Measurements from ENCODE around the gene ANXA7. TPM values are rescaled to one million over a fixed set of nuclear protein-coding genes. Genes with fewer than 3 reads are reported as not detected.

The ANXA7 gene
- total RNA-seq, 1 donor = 143 TPM

DNA sequence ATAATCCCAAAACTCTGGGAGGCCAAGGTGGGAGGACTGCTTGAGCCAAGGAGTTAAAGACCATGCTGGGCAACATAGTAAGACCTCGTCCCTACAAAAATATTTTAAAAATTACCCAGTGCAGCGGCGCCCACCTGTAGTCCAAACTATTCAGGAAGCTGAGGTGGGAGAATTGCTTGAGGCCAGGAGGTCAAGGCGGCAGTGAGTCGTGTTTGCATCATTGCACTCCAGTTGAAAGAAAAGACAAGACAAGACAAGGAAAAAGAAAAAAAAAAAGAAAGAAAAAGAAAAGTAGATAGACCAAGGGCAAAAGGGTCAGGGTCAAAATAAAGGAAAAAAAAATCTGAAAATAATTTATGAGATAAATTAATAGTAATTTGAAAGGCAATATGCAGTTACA is 5.8 kb downstream of the ANXA7 start:
- H3K36me3 ChIP-seq (ENCODE audit: insufficient read depth, low read length) = no peaks in the 10 kb centered on the region
- TF ChIP-seq, protein P1, sequence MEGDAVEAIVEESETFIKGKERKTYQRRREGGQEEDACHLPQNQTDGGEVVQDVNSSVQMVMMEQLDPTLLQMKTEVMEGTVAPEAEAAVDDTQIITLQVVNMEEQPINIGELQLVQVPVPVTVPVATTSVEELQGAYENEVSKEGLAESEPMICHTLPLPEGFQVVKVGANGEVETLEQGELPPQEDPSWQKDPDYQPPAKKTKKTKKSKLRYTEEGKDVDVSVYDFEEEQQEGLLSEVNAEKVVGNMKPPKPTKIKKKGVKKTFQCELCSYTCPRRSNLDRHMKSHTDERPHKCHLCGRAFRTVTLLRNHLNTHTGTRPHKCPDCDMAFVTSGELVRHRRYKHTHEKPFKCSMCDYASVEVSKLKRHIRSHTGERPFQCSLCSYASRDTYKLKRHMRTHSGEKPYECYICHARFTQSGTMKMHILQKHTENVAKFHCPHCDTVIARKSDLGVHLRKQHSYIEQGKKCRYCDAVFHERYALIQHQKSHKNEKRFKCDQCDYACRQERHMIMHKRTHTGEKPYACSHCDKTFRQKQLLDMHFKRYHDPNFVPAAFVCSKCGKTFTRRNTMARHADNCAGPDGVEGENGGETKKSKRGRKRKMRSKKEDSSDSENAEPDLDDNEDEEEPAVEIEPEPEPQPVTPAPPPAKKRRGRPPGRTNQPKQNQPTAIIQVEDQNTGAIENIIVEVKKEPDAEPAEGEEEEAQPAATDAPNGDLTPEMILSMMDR (IDR thresholded peaks at IDR 0.05; ENCODE audit: extremely low read depth, low read depth, low read length) = no peak
- H3K27ac ChIP-seq (ENCODE audit: low read depth, low read length) = no peak overlapping the region
- no peak overlapping the region for H3K4me2 ChIP-seq (ENCODE audit: insufficient read depth, low read length)
- H3K79me2 ChIP-seq (ENCODE audit: insufficient read depth, low read length) = peaks cover 94% of the 10 kb centered on the region
- no peak overlapping the region for H2AFZ ChIP-seq (ENCODE audit: low read length)
- no peak overlapping the region for H3K4me3 ChIP-seq (ENCODE audit: insufficient read depth, low read length)
- DNase-seq (ENCODE audit: insufficient read length, low spot score, missing footprints) = no peak
- H4K20me1 ChIP-seq (ENCODE audit: insufficient read depth, low read length) = peaks cover 61% of the 10 kb centered on the region
- no peaks in the 10 kb centered on the region for H3K27me3 ChIP-seq (ENCODE audit: insufficient read depth, low read length)
- H3K9me3 ChIP-seq (ENCODE audit: low read depth, low read length) = no peaks in the 10 kb centered on the region
- H3K4me1 ChIP-seq (ENCODE audit: insufficient read depth, low read length) = peaks cover 21% of the 10 kb centered on the region

DNA sequence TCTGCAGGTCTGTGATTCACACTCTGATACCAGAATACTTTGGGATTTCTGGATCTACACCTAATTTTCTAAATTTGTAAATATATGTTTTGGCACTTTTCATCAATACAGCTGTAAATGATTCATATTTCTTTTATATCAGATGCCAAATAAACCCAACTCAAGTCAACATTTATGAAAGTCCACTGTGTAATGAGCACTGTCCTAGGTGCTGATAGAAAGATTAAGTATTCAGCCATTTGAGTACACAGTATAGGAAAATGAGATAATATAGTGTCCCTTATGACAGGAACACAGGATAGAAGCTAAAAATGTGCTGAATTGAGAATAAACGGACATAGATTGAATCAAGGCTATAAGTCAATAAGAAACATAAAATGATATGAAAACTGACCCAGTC is 6.4 kb downstream of the ANXA7 start:
- peaks cover 98% of the 10 kb centered on the region for H3K79me2 ChIP-seq (ENCODE audit: insufficient read depth, low read length)
- peaks cover 16% of the 10 kb centered on the region for H3K4me1 ChIP-seq (ENCODE audit: insufficient read depth, low read length)

DNA sequence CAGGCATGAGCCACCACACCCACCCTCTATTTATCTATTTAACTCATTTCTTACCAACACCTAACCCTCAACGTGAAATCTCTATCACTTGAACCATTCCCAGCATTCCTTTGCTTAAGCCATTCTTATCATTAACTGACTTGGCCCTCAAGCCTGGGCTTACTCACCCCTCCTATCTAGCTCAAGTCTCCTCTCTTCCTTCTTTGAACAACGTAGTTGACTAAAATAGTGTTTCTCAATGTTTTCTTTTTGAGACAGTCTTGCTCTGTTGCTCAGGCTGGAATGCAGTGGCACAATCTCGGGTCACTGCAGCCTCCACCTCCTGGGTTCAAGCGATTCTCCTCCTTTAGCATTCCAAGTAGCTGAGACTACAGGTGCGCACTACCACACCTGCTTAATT is 7.0 kb downstream of the ANXA7 start:
- peak; percentile 64 for DNase-seq (ENCODE audit: insufficient read length, low spot score, missing footprints)

More for the DNA sequence above, 6.4 kb downstream of the ANXA7 start:
- Histone ChIP-seq H3K36me3 (ENCODE audit: insufficient read depth, low read length) (no peaks in the 10 kb centered on the region), H3K4me3 (ENCODE audit: insufficient read depth, low read length) (no peak overlapping the region), H2AFZ (ENCODE audit: low read length) (no peak overlapping the region), H3K27me3 (ENCODE audit: insufficient read depth, low read length) (no peaks in the 10 kb centered on the region), H4K20me1 (ENCODE audit: insufficient read depth, low read length) (peaks cover 64% of the 10 kb centered on the region), H3K27ac (ENCODE audit: low read depth, low read length) (no peak overlapping the region), H3K9me3 (ENCODE audit: low read depth, low read length) (no peaks in the 10 kb centered on the region), H3K4me2 (ENCODE audit: insufficient read depth, low read length) (no peak overlapping the region)
- TF ChIP-seq, protein P1 (IDR thresholded peaks at IDR 0.05; ENCODE audit: extremely low read depth, low read depth, low read length) = no peak
- peak; percentile 29 for DNase-seq (ENCODE audit: insufficient read length, low spot score, missing footprints)

DNA sequence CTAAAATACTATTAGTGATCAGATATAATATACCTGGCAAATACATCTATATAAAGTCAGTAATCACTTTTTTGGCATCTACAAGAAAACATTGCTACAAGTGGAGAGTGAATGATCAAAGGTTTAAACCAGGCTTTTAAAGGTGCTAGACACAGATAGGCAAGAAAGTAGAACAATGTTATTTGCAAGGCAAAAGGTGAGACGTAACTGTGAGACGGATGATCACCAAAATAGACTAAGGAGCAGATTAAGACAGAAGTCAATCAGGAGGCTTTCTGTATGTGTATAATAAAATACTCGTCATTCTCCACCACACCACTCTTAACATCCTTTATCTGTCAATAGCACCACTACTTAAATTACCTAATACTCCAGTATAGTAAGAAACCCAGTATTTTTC is 8.3 kb downstream of the ANXA7 start:
- no peaks in the 10 kb centered on the region for H3K9me3 ChIP-seq (ENCODE audit: low read depth, low read length)
- peaks cover 11% of the 10 kb centered on the region for H3K4me1 ChIP-seq (ENCODE audit: insufficient read depth, low read length)
- no peak overlapping the region for H3K4me2 ChIP-seq (ENCODE audit: insufficient read depth, low read length)
- H3K79me2 ChIP-seq (ENCODE audit: insufficient read depth, low read length) = peaks cover 100% of the 10 kb centered on the region
- TF ChIP-seq, protein P1 (IDR thresholded peaks at IDR 0.05; ENCODE audit: extremely low read depth, low read depth, low read length) = no peak
- no peak overlapping the region for H3K27ac ChIP-seq (ENCODE audit: low read depth, low read length)
- no peaks in the 10 kb centered on the region for H3K27me3 ChIP-seq (ENCODE audit: insufficient read depth, low read length)
- H3K4me3 ChIP-seq (ENCODE audit: insufficient read depth, low read length) = no peak overlapping the region
- H2AFZ ChIP-seq (ENCODE audit: low read length) = no peak overlapping the region
- no peaks in the 10 kb centered on the region for H3K36me3 ChIP-seq (ENCODE audit: insufficient read depth, low read length)
- DNase-seq (ENCODE audit: insufficient read length, low spot score, missing footprints) = no peak
- H4K20me1 ChIP-seq (ENCODE audit: insufficient read depth, low read length) = peaks cover 72% of the 10 kb centered on the region

More for the DNA sequence above, 7.0 kb downstream of the ANXA7 start:
- Histone ChIP-seq H3K9me3 (ENCODE audit: low read depth, low read length) (no peaks in the 10 kb centered on the region), H3K36me3 (ENCODE audit: insufficient read depth, low read length) (no peaks in the 10 kb centered on the region), H2AFZ (ENCODE audit: low read length) (no peak overlapping the region), H3K27me3 (ENCODE audit: insufficient read depth, low read length) (no peaks in the 10 kb centered on the region), H3K79me2 (ENCODE audit: insufficient read depth, low read length) (peaks cover 100% of the 10 kb centered on the region), H3K27ac (ENCODE audit: low read depth, low read length) (no peak overlapping the region), H3K4me3 (ENCODE audit: insufficient read depth, low read length) (no peak overlapping the region), H3K4me1 (ENCODE audit: insufficient read depth, low read length) (peaks cover 11% of the 10 kb centered on the region), H3K4me2 (ENCODE audit: insufficient read depth, low read length) (no peak overlapping the region), H4K20me1 (ENCODE audit: insufficient read depth, low read length) (peaks cover 68% of the 10 kb centered on the region)
- TF ChIP-seq, protein P1 (IDR thresholded peaks at IDR 0.05; ENCODE audit: extremely low read depth, low read depth, low read length) = no peak

Measured in osteoblast (primary cell).